Stimulated activated CD4-positive, alpha-beta T cell treated with anti-CD3 and anti-CD28 coated beads, TNF-alpha, amount 100 ng/mL, for 4 hours (primary cell): ENCODE results near the gene SNX13.

ENCODE experiments used
- DNase-seq, 3 experiments: peaks; one replicate each; pipeline ENCODE4 v3.0.0-alpha.2; 2020; ENCODE audit warnings: low read depth in 3 of 3

SNX13 gene

DNA sequence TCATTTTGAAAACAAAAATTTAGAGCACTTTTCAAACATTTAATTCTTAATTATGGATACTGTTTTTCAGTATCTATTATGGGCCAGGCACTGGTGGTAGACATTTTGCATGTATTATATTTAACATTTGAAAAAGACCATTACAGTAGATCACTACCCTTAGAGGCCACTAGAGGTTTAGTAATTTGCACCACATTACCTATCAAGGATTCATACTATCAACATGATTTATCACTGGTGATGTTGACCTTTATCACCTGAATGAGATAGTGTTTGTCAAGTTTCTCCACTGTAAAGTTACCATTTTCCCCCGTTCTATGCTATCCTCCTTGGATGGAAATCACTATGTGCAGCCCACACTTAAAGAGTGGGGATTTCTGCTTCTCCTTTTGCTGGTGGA, 4.4 kb upstream of the SNX13 start:
- DNase-seq: no peak

DNA sequence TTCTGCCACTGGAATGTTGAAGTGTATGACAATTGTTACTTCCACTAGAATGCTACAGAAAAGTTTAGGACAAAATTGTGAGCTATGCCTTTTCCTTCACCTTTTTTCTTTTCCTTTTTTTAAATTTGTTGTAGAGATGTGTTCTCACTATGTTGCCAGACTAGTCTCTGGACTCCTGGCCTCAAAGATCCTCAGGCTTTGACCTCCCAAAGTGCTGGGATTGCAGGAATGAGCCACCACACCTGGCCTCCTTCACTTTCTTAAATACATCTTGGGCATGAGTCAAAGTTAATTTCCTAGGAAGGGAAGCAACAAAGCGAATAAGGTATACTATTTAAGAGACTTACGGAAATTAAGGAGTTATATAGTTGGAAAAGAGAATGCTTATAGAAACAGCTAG, 2.7 kb upstream of the SNX13 start:
- DNase-seq: no peak

DNA sequence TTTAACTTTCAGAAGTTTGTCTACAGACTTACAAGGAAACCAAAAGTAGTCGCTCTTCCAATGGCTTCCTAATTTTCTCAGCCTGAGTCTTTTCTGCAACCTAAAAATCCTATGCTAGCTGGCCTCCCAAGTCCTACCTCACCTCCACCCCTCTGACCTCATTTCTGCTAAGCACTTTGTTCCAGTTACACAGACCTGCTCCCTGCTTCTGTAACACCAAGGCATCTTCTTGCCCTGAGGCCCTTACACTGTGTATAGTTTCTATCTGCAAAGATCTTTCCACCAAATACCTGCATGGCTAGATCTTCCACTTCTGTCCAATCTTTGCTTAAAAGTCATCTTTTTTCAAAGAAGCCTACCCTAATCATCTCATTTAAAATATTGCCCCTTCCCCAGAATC, 1.9 kb upstream of the SNX13 start:
- DNase-seq: no peak

DNA sequence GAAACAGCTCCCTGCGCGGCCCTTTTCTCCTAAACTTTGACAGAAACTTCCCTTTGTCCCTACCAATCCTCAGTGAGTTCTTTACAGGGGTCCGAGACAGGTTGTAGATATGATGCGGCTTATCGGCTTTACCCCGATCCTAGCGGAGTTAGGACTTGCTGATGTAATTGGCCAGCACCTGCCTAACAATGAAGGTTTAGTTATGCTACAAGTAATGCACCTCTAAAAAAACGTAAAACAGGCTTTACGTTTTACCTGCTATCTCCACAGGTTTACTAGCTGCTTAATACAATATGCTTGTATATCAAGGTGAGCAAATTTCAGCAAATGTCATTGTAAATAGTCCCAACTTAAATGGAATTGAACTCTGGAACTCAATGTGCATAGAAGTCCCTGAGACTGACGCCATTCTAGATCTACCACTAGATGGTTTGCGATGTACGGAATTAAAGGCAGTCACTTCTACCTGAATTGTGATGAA, 697 bp upstream of the SNX13 start:
- no peak for DNase-seq

DNA sequence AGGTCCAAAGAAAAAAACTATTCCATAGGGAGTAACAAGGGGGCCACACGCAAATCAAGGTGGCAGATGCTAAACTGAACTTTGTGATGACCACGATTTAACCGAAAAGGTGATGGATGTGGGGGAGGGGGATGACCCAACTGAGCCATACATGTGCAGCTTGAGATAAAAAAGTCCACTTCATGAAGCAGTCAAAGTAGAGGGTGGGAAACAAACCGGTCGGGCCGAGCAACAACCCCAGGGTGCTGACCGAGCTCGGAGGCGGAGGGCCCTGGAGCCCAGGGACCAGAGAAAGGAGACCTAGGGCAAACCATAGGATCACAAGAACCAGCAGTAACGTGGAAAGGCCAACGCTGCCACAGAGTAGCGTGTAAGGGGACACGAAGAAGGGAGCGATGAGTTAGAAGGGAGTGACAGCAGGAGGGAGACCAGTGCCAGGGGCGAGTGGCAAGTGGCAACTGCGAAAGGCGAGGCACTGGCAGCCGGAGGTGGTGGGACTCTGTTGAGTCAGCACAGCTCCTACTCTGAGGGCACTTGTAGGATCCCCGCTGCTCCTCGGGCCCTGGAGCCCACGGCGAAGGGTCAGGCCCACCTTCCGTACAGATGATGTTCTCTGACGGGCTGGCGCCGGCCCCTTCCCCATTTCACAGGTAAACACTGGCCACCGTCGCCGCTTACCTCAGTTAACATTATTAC, 540 bp downstream of the SNX13 start:
- peak in 2 of 3 experiments; percentile 20 for DNase-seq

DNA sequence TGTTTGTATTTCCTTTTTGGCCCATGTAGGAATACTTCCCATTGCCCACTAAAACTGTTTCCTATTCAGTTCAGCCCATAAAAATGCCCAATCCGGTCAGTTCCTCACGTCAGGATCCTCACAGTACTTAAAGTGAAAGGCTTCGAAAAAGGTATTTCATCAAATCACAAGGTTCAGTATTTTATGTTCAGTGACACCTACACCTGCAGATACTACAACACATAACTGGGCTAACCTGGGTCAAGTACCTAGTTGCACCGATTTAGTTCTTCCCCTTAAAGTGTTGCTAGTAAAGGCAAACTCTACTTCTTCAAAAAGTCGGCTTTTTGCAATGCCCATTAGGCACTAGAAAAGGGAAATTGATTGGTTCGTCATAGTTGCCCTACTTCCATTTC, 1.1 kb downstream of the SNX13 start:
- DNase-seq: no peak

DNA sequence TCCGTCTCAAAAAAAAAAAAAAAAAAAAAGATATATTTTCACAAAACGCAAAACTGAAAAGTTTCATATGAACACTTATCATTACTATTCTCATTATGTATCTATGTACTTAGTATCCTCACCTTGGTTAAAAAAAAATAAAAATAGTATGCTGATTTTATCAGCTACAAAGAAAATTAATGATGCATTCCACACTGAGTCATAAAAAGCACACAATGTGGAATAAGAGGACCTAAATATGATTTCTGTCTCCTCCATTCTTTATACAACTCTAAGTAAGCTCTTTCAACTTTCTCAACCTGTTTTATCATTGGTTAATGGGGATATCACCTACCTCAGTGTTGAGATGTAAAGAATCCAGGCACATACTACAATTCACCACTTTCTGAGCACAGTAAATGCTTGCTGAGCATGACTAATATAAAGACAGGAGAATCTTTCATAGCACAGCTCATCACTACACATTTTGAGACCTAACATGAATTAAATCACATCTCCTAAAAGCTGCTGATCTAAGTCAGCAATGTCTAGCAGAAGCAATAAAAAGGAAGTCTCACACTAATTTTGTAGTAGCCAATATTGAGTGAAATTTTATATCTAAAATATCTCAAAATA, 2.7 kb downstream of the SNX13 start:
- DNase-seq: no peak

DNA sequence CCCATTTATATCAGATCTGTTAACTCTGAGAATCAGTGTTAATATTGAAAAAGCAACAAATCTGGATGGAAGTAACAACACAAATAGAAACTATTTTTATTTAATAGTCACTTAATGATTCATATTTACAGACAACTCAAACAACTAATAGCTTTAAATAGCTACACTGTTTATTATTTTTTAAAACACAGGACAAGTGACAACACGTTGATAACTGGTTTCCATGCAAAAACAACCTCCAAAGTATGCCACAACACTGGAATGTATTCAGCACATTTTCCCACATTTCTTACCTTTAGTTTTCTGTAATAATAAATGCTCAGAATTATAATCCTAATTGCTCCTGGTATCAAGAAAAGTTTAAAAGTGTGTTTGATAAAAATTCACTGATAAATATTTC, 4.0 kb downstream of the SNX13 start:
- no peak for DNase-seq

DNA sequence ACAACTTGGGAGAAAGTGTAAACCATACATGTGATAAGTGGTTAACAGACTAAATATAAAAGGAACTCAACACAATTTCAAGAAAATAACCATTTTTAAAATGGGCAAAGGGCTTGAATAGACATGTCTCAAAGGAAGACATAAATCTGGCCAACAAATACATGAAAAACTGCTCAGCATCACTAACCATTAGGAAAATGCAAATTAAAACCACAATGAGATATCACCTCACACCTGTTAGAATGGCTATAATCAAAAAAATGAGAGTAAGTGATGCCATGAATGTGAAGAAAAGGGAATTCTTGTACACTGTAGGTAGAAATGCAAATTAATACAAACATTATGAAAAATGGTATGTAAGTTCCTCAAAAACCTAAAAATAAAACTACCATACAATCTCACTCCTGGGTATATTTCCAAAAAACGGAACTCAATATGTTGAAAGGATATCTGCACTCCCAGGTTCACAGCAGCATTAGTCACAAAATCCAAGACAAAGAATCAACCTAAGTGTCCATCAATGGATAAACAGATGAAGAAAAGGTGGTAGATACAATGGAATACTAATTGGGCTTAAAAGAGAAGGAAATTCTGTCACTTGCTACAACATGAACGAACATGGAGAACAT, 5.6 kb downstream of the SNX13 start:
- DNase-seq: no peak

DNA sequence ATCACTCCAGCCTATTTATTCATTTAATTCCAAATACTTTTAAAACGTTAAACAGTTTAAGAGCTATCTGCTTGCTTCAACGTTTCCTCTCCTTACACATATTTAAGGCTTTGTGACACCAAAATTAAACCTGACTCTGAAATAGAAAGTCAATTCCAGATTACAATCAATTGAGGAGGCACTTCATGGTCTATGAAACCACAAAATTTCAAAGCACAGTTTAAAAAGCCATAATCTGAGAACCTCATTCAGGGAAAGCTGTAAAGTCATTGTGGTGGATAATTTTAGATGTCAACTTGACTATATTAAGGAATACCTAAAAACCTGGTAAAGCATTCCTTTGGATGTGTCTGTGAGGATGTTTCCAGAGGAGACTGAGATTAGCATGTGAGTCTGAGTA, 6.2 kb downstream of the SNX13 start:
- DNase-seq: no peak

DNA sequence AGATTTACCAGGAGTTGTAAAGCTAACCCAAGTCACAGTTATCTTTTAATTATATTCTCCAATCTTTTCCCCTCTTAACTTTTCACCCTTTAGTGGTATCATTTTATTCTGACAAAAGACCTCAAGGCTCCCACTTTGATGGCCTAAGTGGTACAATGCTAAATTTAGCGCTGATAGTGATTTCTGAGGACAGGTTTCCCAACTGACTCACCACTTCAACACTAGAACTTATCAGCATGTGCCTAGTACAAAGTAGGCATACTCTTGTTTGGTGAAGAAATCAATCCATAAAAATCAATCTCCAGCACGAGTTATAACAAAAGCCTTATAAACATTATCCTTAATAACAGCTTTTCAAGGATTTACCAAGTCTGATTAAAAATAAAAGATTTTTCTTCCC, 7.5 kb downstream of the SNX13 start:
- no peak for DNase-seq

DNA sequence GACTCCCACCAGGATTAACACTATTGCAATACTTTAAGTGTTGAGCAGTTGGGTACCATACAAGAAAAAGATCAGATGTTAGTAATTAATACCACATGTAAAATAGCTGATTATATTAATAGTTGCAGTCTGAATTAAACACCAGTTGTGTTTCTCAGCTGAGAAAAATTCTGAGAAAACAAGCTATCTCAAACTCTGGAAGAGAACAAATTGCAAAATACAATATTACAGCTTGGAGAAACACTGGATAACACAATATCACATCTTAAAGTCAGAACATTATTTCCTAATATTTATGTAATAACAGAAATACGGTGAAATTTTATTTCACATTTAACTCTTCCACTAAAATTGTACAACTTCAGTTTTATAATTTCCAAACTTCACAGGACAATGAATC, 9.2 kb downstream of the SNX13 start:
- DNase-seq: no peak

DNA sequence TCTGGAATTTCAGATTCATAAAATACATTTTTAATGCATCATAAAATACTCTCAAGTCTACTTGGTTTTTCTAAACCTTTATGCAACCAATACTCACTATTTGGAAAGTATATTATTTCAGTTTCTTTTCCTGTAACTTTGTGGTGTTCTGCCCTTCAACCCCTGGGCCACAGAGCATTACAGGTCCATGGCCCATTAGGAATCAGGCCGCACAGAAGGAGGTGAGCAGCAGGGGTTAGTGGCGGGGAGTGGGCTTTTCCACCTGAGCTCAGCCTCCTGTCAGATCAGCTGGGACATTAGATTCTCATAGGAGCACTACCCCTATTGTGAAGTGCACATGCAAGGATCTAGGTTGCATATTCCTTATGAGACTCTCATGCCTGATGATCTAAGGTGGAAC, 9.7 kb downstream of the SNX13 start:
- DNase-seq: no peak

DNA sequence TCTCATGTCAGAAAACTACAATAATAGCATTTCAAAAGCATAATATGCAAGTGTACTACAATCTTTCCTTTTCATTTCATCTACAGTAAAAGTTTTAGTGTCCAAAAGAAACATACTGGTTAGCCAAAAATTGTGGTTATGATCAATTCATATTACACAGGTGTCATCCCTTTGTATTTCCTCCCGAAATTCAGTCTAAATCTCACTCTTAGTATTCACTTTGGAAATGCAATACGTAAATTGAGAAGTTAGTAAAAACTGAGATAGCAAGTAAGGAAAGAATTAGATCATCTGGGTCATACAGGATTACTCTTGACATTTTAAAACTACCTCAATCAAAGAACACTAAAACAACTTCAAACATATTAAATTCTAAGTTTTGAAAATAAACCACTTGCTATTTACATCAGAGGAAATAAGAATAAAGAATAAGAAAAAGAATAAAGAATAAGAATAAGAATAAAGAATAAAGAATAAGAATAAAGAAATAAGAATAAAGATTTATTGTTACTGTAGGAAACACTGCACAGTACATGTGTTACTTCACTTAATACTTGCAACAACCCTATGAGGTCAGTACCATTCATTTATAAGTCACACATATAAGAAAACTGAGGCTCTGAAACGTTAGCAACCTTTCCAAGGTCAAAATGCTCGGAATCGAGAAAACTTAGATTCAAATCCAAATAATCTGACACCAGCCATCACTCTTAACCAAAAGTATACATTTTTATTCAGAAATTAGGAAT, 10.5 kb downstream of the SNX13 start:
- DNase-seq: no peak

DNA sequence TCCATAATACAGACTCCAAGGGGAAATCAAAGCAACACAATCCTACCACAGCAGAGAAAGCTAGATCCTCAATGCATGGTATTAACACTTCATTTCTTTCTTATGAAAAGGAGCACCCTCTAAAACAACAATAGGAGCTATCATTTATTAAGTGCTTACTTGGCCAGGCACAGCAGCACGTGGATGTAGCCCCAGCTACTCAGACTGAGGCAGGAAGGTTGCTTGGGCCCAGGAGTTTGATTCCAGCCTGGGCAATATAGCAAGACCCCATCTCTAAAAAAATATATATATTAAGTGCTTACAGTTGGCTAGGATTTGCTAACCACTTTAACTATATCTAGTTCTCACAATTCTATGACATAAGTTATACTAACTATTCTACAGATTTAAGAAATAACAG, 12.2 kb downstream of the SNX13 start:
- no peak for DNase-seq

DNA sequence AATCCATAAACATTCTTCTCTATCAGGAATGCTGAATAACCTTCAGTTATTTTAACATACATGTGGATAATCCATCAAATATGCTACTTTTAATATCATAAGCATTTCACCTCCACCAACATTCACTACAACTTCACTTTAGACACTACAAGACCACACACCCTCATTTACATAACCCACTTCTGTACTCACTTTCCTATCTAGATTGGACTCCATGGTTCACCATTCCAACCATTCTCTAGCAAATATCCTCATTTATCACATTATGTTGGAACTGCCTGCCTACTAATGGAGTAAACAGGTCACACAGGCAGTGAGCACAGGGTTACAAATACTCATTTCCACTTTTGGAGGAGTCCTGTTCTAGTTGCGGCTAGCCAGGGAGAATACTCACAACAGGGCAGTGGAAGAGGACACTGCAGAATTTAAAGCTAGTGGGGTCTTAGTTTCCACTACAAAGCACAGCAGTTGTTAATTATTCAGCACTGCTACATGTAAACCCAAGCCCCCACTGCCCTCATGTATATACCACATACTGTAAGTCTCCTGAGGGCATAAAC, 18.4 kb downstream of the SNX13 start:
- DNase-seq: no peak

DNA sequence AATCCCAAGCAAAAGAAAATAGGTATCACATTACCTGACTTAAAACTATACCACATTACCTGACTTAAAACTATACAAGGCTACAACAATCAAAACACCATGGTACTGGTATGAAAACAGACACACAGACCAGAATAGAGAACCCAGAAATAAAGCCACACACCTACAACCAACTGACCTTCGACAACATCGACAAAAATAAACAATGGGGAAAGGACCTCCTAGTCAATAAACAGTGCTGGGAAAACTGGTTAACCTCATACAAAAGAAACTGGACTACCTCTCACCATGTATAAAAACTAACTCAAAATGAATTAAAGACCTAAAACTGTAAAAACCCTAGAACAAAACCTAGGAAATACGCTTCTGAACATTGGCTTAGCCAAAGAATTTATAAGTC, 22.5 kb downstream of the SNX13 start:
- DNase-seq: no peak

DNA sequence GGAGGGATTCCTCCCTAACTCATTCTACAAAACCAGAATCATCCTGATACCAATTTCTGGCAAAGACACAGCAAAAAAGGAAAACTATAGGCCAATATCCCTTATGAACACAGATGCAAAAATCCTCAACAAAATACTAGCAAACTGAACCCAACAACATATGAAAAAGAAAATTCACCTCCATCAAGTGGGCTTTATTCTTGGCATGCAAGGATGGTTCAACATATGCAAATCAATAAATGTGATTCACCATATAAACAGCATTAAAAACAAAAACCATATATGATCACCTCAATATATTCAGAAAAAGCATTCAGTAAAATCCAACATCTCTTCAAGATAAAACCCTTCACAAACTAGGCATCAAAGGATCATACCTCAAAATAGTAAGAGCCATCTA, 23.5 kb downstream of the SNX13 start:
- DNase-seq: no peak

DNA sequence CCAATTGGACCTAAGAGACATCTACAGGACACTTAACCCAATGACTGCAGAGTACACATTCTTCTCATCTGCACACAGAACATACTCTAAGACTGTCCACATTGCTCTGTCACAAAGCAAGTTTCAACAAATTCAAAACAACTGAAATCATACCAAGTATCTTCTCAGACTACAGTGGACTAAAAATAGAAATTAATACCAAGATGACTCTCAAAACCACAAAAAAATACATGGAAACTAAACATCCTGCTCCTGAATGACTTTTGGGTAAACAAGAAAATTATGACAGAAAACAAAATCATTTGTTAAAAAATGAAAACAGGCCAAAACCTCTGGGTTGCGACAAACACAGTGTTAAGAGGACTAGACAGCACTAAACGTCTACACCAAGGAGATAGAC, 24.5 kb downstream of the SNX13 start:
- no peak for DNase-seq

DNA sequence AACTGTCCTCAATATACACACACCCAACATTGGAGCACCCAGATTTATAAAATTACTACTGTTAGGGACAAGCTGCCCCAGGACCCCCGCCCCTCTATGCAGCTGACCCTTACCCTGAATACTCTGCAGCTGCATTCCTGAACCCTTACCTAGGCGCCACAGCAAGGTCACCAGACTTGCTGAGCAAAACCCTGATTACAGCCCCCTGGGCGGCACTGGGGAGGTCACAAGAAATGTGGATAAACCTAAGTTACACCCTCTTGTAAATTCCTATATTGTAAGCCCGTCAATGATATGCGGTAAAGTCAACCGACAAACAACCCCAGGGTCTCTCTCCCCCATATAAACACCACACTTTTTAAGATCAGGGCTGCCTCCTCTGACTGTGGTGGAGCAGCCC, 25.1 kb downstream of the SNX13 start:
- no peak for DNase-seq

DNA sequence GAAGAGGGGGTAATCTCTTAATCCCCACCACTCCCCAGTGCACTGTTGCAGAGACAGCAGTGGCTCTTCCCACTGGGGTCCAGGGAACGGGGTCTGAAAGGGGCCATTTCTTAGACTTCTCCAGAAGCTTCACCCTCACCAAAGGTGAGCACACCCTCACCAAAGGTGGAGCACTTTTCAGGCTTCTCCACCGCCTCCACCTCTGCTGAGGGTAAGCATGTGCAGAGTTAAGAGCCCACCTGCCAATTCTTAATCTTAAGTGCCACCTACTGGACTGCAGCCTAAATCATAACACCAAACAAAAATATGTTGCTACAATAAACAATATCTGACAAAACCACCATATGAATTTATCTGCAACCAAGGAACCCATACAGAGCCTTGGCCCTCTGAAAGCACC, 27.0 kb downstream of the SNX13 start:
- no peak for DNase-seq

DNA sequence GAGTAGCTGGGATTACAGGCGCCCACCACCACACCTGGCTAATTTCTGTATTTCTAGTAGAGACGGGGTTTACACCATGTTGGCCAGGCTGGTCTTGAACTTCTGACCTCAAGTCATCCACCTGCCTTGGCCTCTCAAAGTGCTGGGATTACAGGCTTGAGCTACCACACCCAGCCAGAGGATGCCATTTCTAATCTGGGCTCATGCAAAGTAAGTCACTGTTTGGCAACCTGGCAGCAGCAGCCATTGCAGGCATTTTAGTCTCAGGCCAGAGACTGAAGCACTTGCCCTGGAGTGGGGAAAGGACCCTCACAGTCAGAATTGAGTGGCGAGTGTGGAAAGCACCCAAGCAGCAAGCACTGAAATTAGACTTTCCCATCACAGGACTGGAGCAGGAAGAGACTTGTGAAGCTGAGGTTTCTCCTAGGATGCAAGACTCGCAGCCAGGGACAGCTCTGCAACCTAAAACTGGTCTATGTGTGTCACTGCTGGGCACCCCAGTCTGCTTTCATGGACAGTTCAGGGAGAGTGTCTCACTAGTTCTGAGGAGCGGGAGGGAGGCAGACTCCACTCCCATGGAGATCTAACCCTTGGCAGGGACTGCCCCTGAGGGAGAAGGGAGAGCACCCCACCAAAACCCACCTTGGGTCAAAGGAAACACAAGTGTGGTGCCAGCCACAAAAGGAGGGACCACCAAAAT, 27.6 kb downstream of the SNX13 start:
- no peak for DNase-seq
